GM19372 (cell line): ENCODE results near the gene PKNOX2.

ENCODE experiments used
- ATAC-seq: cut with Tn5 transposase; IDR thresholded peaks from one replicate; pipeline ENCODE4 v1.9.1; 2021; ENCODE audit warnings: mild to moderate bottlenecking, low read depth, moderate library complexity; ENCODE audit not compliant: unreplicated experiment

Gene PKNOX2

GRCh38 chr11:125398475-125398874 lies 233.9 kb downstream of the PKNOX2 start:
- ATAC-seq, result no peak

- ATAC-seq, result no peak
These were observed 234.6 kb downstream of the PKNOX2 start for GRCh38 chr11:125398994-125399640.

- ATAC-seq, result no peak
These were observed 235.4 kb downstream of the PKNOX2 start for GRCh38 chr11:125399945-125400344.

- ATAC-seq, result no peak
These were observed 236.7 kb downstream of the PKNOX2 start for GRCh38 chr11:125401235-125401634.

GRCh38 chr11:125401746-125402145 lies 237.2 kb downstream of the PKNOX2 start:
- ATAC-seq, result no peak

- no peak for ATAC-seq
These were observed 237.9 kb downstream of the PKNOX2 start for GRCh38 chr11:125402435-125402834.

- no peak for ATAC-seq
These were observed 239.7 kb downstream of the PKNOX2 start for GRCh38 chr11:125404157-125404810.

GRCh38 chr11:125404811-125405790 lies 240.6 kb downstream of the PKNOX2 start:
- peak; percentile 83 for ATAC-seq

- no peak for ATAC-seq
These were observed 242.5 kb downstream of the PKNOX2 start for GRCh38 chr11:125407046-125407445.

- no peak for ATAC-seq
These were observed 243.8 kb downstream of the PKNOX2 start for GRCh38 chr11:125408311-125408711.

- ATAC-seq, result no peak
These were observed 245.5 kb downstream of the PKNOX2 start for GRCh38 chr11:125410091-125410490.

GRCh38 chr11:125412177-125412496 lies 247.6 kb downstream of the PKNOX2 start:
- ATAC-seq, result no peak

- no peak for ATAC-seq
These were observed 248.0 kb downstream of the PKNOX2 start for GRCh38 chr11:125412509-125412908.

GRCh38 chr11:125413226-125413625 lies 248.7 kb downstream of the PKNOX2 start:
- ATAC-seq, result no peak

- no peak for ATAC-seq
These were observed 249.6 kb downstream of the PKNOX2 start for GRCh38 chr11:125414121-125414520.

- no peak for ATAC-seq
These were observed 252.7 kb downstream of the PKNOX2 start for GRCh38 chr11:125416981-125417935.

- ATAC-seq, result no peak
These were observed 253.8 kb downstream of the PKNOX2 start for GRCh38 chr11:125418396-125418795.

GRCh38 chr11:125422681-125423080 lies 258.1 kb downstream of the PKNOX2 start:
- no peak for ATAC-seq

- ATAC-seq, result no peak
These were observed 258.8 kb downstream of the PKNOX2 start for GRCh38 chr11:125423247-125423849.

GRCh38 chr11:125425601-125426000 lies 261.1 kb downstream of the PKNOX2 start:
- ATAC-seq, result no peak
